Amniotic epithelial cell (primary cell): ENCODE results near the gene RAB19.
"Not testable (repeated sequence)": the region's sequence is repeated elsewhere in the genome, so short reads cannot be mapped to it uniquely, and the experiment has no call there.

Experiments used
- DNase-seq: peaks from one replicate; pipeline ENCODE4 v3.0.0-alpha.2; 2010; ENCODE audit warnings: low read depth

Gene RAB19

GRCh38 chr7:140402178-140402835 is 1.6 kb upstream of the RAB19 start:
- DNase-seq = peak; percentile 86

- DNase-seq = no peak
Observed at GRCh38 chr7:140404565-140405065, 757 bp downstream of the RAB19 start.

GRCh38 chr7:140415361-140415760 is 11.5 kb downstream of the RAB19 start:
- no peak for DNase-seq

- not testable (repeated sequence) for DNase-seq
Observed at GRCh38 chr7:140415816-140416215, 12.0 kb downstream of the RAB19 start.

GRCh38 chr7:140416560-140416959 is 12.7 kb downstream of the RAB19 start:
- DNase-seq = no peak

- DNase-seq = no peak
Observed at GRCh38 chr7:140417456-140418155, 13.7 kb downstream of the RAB19 start.

GRCh38 chr7:140418156-140418472 is 14.3 kb downstream of the RAB19 start:
- not testable (repeated sequence) for DNase-seq

- no peak for DNase-seq
Observed at GRCh38 chr7:140418653-140419052, 14.8 kb downstream of the RAB19 start.

- no peak for DNase-seq
Observed at GRCh38 chr7:140421521-140421920, 17.7 kb downstream of the RAB19 start.

GRCh38 chr7:140423501-140423900 is 19.6 kb downstream of the RAB19 start:
- DNase-seq = no peak

GRCh38 chr7:140425718-140426117 is 21.9 kb downstream of the RAB19 start:
- no peak for DNase-seq

GRCh38 chr7:140426130-140426529 is 22.3 kb downstream of the RAB19 start:
- DNase-seq = no peak

GRCh38 chr7:140433396-140433795 is 29.5 kb downstream of the RAB19 start:
- DNase-seq = no peak

GRCh38 chr7:140435252-140435895 is 31.5 kb downstream of the RAB19 start:
- no peak for DNase-seq

- DNase-seq = no peak
Observed at GRCh38 chr7:140439359-140439758, 35.5 kb downstream of the RAB19 start.

GRCh38 chr7:140440593-140440992 is 36.7 kb downstream of the RAB19 start:
- no peak for DNase-seq

GRCh38 chr7:140441519-140441918 is 37.7 kb downstream of the RAB19 start:
- no peak for DNase-seq

GRCh38 chr7:140446467-140446866 is 42.6 kb downstream of the RAB19 start:
- DNase-seq = no peak

GRCh38 chr7:140447841-140448240 is 44.0 kb downstream of the RAB19 start:
- DNase-seq = no peak

- no peak for DNase-seq
Observed at GRCh38 chr7:140448781-140449480, 45.1 kb downstream of the RAB19 start.

- no peak for DNase-seq
Observed at GRCh38 chr7:140451716-140452115, 47.9 kb downstream of the RAB19 start.

- DNase-seq = no peak
Observed at GRCh38 chr7:140453273-140453672, 49.4 kb downstream of the RAB19 start.
